ENCODE results near the gene ALOXE3.
"Not testable (repeated sequence)": the region's sequence is repeated elsewhere in the genome, so short reads cannot be mapped to it uniquely, and the experiment has no call there.

Gene ALOXE3

DNA sequence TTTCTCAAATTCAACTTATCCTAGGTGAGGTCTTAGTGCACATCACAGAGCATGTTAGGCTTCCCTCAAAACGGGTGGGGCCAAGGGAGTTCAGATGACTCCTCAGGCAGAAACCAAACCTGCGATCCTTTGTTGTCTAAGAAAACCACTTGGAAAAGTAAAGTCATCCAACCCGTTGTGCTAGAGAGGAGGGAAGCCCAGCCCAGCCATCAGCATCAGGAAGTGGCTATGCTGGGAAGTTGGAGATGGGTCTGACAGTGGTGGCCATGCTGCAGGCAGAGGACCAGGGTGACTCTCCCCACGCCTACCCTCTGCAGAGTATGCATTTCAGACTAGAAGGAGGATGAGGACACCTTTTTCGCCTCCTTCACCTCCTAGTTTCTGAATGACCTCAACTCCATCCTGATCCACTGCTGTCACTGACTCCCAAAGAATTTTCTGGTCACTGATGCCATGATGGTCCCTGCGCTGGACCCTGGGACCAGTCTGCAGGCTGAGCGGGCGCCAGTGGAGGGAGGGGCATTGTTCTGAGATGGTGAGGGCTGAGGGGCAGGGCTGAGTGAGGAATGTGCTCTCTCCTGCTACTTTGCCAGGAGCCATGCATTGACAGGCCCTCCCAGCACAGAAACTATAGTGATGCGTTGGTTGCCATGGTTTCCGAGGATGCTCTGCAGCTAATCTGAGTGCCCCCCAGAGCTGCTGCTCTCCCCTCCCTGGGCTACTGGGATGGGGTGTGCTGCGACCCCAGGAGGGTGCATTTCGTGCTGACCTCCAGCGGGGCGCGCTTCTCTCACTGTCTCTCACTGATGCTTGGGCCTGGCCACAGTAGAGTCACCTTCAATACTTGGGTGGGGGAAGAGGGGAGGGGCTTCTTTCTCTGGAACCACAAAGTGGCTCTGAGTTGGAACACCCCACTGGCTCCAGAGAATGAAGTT is 51.2 kb downstream of the ALOXE3 start:
- Histone ChIP-seq H3K36me3 (ENCODE audit: control insufficient read depth, insufficient read depth, low read length) (no peaks in the 10 kb centered on the region), H3K4me3 (ENCODE audit: extremely low read depth, insufficient read depth, low read length, poor library complexity, severe bottlenecking) (no peak overlapping the region), H3K9me3 (ENCODE audit: control insufficient read depth, low read length) (no peaks in the 10 kb centered on the region), H3K4me1 (ENCODE audit: control insufficient read depth, insufficient read depth, low read length, poor library complexity, severe bottlenecking) (peaks cover 3% of the 10 kb centered on the region), H3K27ac (ENCODE audit: low read depth, low read length, severe bottlenecking) (no peak overlapping the region)
- WGBS, 2 experiments (ENCODE audit: insufficient coverage in 2 of 2): 62 to 85% methylated on average over 9 to 14 of the region's 15 CpGs

DNA sequence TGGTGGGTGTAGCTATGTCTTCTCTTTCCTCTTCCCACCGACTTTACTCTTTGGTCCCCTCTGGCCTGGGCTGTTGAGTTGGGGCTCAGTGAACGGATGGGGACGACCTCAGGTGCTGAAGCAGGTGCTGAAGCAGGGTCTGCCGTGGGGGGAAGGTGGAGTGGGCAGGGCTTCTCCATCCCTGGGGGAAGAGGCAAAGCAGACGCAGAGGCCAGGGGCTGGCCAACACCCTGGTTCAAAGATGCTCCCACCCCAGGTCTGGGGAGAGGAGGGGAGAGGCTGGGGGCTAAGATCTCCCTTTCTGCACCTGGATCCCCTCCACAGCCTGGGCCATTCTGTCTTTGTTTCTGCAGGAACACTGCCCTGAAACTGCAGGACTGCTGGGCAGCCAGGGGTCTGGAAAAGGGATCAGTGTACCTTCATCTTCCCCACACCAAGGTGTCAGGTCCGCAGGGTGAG is 53.7 kb downstream of the ALOXE3 start:
- H3K9me3 ChIP-seq (ENCODE audit: control insufficient read depth, low read length): no peaks in the 10 kb centered on the region
- WGBS, 2 experiments (ENCODE audit: insufficient coverage in 2 of 2): 100% methylated on average over 1 of the region's 6 CpGs; no CpG with 5 or more reads in 1 of the 2 experiments
- no peak overlapping the region for H3K4me3 ChIP-seq (ENCODE audit: extremely low read depth, insufficient read depth, low read length, poor library complexity, severe bottlenecking)
- H3K36me3 ChIP-seq (ENCODE audit: control insufficient read depth, insufficient read depth, low read length): no peaks in the 10 kb centered on the region
- peaks cover 3% of the 10 kb centered on the region for H3K4me1 ChIP-seq (ENCODE audit: control insufficient read depth, insufficient read depth, low read length, poor library complexity, severe bottlenecking)
- H3K27ac ChIP-seq (ENCODE audit: low read depth, low read length, severe bottlenecking): no peak overlapping the region

DNA sequence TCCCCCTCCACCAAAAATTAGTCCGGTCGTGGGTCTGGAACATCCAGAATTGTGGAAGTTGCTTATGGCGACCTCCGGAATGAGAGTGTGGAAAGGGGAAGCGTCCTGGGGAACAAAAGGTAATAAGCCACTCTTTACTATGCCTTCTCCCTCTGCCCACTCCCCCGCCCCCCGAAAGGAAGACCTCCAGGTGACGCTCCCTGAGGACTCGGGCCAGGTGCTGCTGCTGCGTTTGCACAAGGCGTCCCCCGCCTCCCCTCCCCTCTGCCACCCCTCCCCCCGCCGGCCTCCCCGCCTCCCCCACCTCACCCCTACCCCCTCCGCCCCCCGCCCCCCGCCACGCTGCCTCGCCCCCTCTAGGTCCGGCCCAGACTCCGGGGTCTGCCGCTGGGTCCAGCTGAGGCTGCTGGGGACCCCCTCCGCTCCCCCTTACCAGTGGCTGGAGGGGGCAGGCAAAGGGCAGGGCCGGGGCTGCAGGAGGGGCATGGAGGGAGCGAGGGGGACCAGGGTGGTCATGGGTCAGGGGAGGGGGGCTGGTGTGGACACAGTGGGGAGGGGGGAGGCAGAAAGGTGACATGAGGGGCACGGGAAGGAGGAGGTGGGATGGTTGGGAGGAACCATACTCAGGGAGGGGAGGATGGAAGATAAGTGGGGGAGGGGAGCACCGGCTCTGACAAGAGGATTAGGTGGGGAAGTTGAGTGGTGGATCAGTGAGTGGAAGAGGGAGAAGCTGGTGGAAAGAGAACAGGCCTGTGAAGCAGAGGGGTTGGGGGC is 54.4 kb downstream of the ALOXE3 start:
- H3K36me3 ChIP-seq (ENCODE audit: control insufficient read depth, insufficient read depth, low read length): no peaks in the 10 kb centered on the region
- no peak overlapping the region for H3K4me3 ChIP-seq (ENCODE audit: extremely low read depth, insufficient read depth, low read length, poor library complexity, severe bottlenecking)
- H3K27ac ChIP-seq (ENCODE audit: low read depth, low read length, severe bottlenecking): no peak overlapping the region
- WGBS, 2 experiments (ENCODE audit: insufficient coverage in 2 of 2): 6 to 11% methylated on average over 3 to 9 of the region's 28 CpGs
- no peaks in the 10 kb centered on the region for H3K9me3 ChIP-seq (ENCODE audit: control insufficient read depth, low read length)
- peaks cover 3% of the 10 kb centered on the region for H3K4me1 ChIP-seq (ENCODE audit: control insufficient read depth, insufficient read depth, low read length, poor library complexity, severe bottlenecking)

GRCh38 chr17:8062807-8063483 is 55.4 kb downstream of the ALOXE3 start:
- Histone ChIP-seq H3K27ac (ENCODE audit: low read depth, low read length, severe bottlenecking) (no peak overlapping the region), H3K4me1 (ENCODE audit: control insufficient read depth, insufficient read depth, low read length, poor library complexity, severe bottlenecking) (peaks cover 3% of the 10 kb centered on the region), H3K4me3 (ENCODE audit: extremely low read depth, insufficient read depth, low read length, poor library complexity, severe bottlenecking) (no peak overlapping the region), H3K9me3 (ENCODE audit: control insufficient read depth, low read length) (no peaks in the 10 kb centered on the region), H3K36me3 (ENCODE audit: control insufficient read depth, insufficient read depth, low read length) (no peaks in the 10 kb centered on the region)
- 2 to 5% methylated on average over 11 to 12 of the region's 15 CpGs for WGBS, 2 experiments (ENCODE audit: insufficient coverage in 2 of 2)

DNA sequence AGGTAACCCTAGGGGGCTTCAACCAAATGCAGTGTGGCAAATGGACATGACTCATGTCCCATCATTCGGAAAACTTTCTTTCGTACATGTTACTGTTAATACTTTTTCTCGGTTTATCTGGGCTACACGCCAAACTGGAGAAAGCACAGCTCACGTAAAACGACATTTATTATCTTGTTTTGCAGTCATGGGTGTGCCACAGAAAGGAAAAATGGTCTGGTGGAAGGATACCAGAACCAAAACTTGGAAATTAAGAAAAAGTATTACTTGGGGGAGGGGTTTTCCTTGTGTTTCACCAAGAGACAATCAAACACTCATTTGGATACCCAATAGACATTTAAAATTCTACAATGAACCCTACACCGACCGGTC is 55.9 kb downstream of the ALOXE3 start:
- no peaks in the 10 kb centered on the region for H3K9me3 ChIP-seq (ENCODE audit: control insufficient read depth, low read length)
- WGBS, 2 experiments (ENCODE audit: insufficient coverage in 2 of 2): 19 to 20% methylated on average over 5 of the region's 8 CpGs
- H3K27ac ChIP-seq (ENCODE audit: low read depth, low read length, severe bottlenecking): no peak overlapping the region
- no peaks in the 10 kb centered on the region for H3K36me3 ChIP-seq (ENCODE audit: control insufficient read depth, insufficient read depth, low read length)
- H3K4me1 ChIP-seq (ENCODE audit: control insufficient read depth, insufficient read depth, low read length, poor library complexity, severe bottlenecking): peaks cover 3% of the 10 kb centered on the region
- no peak overlapping the region for H3K4me3 ChIP-seq (ENCODE audit: extremely low read depth, insufficient read depth, low read length, poor library complexity, severe bottlenecking)

DNA sequence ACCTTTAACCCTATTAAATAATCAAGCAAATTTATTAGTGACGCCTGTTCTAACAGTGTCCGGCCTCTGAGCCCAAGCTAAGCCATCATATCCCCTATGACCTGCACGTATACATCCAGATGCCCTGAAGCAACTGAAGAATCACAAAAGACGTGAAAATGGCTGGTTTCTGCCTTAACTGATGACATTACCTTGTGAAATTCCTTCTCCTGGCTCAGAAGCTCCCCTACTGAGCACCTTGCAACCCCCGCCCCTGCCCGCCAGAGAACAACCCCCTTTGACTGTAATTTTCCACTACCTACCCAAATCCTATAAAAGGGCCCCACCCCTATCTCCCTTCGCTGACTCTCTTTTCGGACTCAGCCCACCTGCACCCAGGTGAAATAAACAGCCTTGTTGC is 56.5 kb downstream of the ALOXE3 start:
- not testable (repeated sequence) for H3K4me1 ChIP-seq (ENCODE audit: control insufficient read depth, insufficient read depth, low read length, poor library complexity, severe bottlenecking); H3K27ac ChIP-seq (ENCODE audit: low read depth, low read length, severe bottlenecking); H3K9me3 ChIP-seq (ENCODE audit: control insufficient read depth, low read length); H3K4me3 ChIP-seq (ENCODE audit: extremely low read depth, insufficient read depth, low read length, poor library complexity, severe bottlenecking); H3K36me3 ChIP-seq (ENCODE audit: control insufficient read depth, insufficient read depth, low read length)
- 12 to 17% methylated on average over 7 to 8 of the region's 8 CpGs for WGBS, 2 experiments (ENCODE audit: insufficient coverage in 2 of 2)

DNA sequence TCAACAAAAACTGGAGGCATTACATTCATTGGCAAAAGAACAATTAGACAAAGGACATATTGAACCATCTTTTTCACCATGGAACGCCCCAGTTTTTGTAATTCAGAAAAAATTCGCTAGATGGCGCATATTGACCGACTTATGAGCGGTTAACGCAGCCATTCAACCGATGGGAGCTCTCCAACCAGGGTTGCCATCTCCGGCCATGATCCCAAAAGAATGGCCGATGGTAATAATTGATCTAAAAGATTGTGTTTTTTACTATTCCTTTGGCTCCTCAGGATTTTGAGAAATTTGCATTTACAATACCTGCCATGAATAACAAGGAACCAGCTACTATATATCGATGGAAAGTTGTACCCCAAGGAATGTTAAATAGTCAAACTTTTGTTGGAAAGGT is 58.0 kb downstream of the ALOXE3 start:
- no peaks in the 10 kb centered on the region for H3K36me3 ChIP-seq (ENCODE audit: control insufficient read depth, insufficient read depth, low read length)
- WGBS, 2 experiments (ENCODE audit: insufficient coverage in 2 of 2): 6% methylated on average over 9 of the region's 10 CpGs
- H3K9me3 ChIP-seq (ENCODE audit: control insufficient read depth, low read length): no peaks in the 10 kb centered on the region
- no peak overlapping the region for H3K27ac ChIP-seq (ENCODE audit: low read depth, low read length, severe bottlenecking)
- no peak overlapping the region for H3K4me3 ChIP-seq (ENCODE audit: extremely low read depth, insufficient read depth, low read length, poor library complexity, severe bottlenecking)
- H3K4me1 ChIP-seq (ENCODE audit: control insufficient read depth, insufficient read depth, low read length, poor library complexity, severe bottlenecking): peaks cover 12% of the 10 kb centered on the region

GRCh38 chr17:8059131-8059530 is 59.2 kb downstream of the ALOXE3 start:
- no peaks in the 10 kb centered on the region for H3K9me3 ChIP-seq (ENCODE audit: control insufficient read depth, low read length)
- 64 to 89% methylated on average over 5 to 7 of the region's 7 CpGs for WGBS, 2 experiments (ENCODE audit: insufficient coverage in 2 of 2)

GRCh38 chr17:8057691-8058114 is 60.6 kb downstream of the ALOXE3 start:
- 5 to 18% methylated on average over 10 to 12 of the region's 14 CpGs for WGBS, 2 experiments (ENCODE audit: insufficient coverage in 2 of 2)
- H3K9me3 ChIP-seq (ENCODE audit: control insufficient read depth, low read length): no peaks in the 10 kb centered on the region
- no peaks in the 10 kb centered on the region for H3K36me3 ChIP-seq (ENCODE audit: control insufficient read depth, insufficient read depth, low read length)
- peak overlapping the region; percentile 1 for H3K4me3 ChIP-seq (ENCODE audit: extremely low read depth, insufficient read depth, low read length, poor library complexity, severe bottlenecking)
- peaks cover 9% of the 10 kb centered on the region for H3K4me1 ChIP-seq (ENCODE audit: control insufficient read depth, insufficient read depth, low read length, poor library complexity, severe bottlenecking)
- H3K27ac ChIP-seq (ENCODE audit: low read depth, low read length, severe bottlenecking): no peak overlapping the region

More at GRCh38 chr17:8059131-8059530, 59.2 kb downstream of the ALOXE3 start:
- peaks cover 12% of the 10 kb centered on the region for H3K4me1 ChIP-seq (ENCODE audit: control insufficient read depth, insufficient read depth, low read length, poor library complexity, severe bottlenecking)
- no peak overlapping the region for H3K27ac ChIP-seq (ENCODE audit: low read depth, low read length, severe bottlenecking)
- no peak overlapping the region for H3K4me3 ChIP-seq (ENCODE audit: extremely low read depth, insufficient read depth, low read length, poor library complexity, severe bottlenecking)
- no peaks in the 10 kb centered on the region for H3K36me3 ChIP-seq (ENCODE audit: control insufficient read depth, insufficient read depth, low read length)

GRCh38 chr17:8056976-8057625 is 61.2 kb downstream of the ALOXE3 start:
- Histone ChIP-seq H3K9me3 (ENCODE audit: control insufficient read depth, low read length) (no peaks in the 10 kb centered on the region), H3K27ac (ENCODE audit: low read depth, low read length, severe bottlenecking) (no peak overlapping the region), H3K36me3 (ENCODE audit: control insufficient read depth, insufficient read depth, low read length) (no peaks in the 10 kb centered on the region), H3K4me3 (ENCODE audit: extremely low read depth, insufficient read depth, low read length, poor library complexity, severe bottlenecking) (peak overlapping the region; percentile 12), H3K4me1 (ENCODE audit: control insufficient read depth, insufficient read depth, low read length, poor library complexity, severe bottlenecking) (peaks cover 9% of the 10 kb centered on the region)
- 93 to 95% methylated on average over 14 to 16 of the region's 17 CpGs for WGBS, 2 experiments (ENCODE audit: insufficient coverage in 2 of 2)
